CD4-positive, alpha-beta T cell treated with Interleukin-17A for 4 hours (primary cell): Measurements from ENCODE around the gene CCT7.
"Not testable (repeated sequence)": the region's sequence is repeated elsewhere in the genome, so short reads cannot be mapped to it uniquely, and the experiment has no call there.

Source experiments
- DNase-seq: peaks from one replicate; pipeline ENCODE4 v3.0.0-alpha.2; 2020; ENCODE audit warnings: mixed read lengths

The CCT7 gene

GRCh38 chr2:73233932-73234832 is at the start of gene CCT7:
Gene CCT7 (plus strand): TSS chr2:73234308. CDS start chr2:73234379, 71 bp downstream.
- peak; percentile 86 for DNase-seq

- no peak for DNase-seq
Observed at GRCh38 chr2:73185965-73186364, 48.1 kb upstream of the CCT7 start.

GRCh38 chr2:73187549-73187948 is 46.6 kb upstream of the CCT7 start:
- DNase-seq, result no peak

- DNase-seq, result no peak
Observed at GRCh38 chr2:73197579-73197978, 36.5 kb upstream of the CCT7 start.

GRCh38 chr2:73200281-73200680 is 33.8 kb upstream of the CCT7 start:
- not testable (repeated sequence) for DNase-seq

- DNase-seq, result no peak
Observed at GRCh38 chr2:73202156-73203054, 31.7 kb upstream of the CCT7 start, which contains the start of gene NOTO. Gene NOTO (plus strand): TSS chr2:73202574. CDS start chr2:73202667, 93 bp downstream.

GRCh38 chr2:73203055-73203681 is 30.9 kb upstream of the CCT7 start:
- peak; percentile 4 for DNase-seq

GRCh38 chr2:73205611-73206010 is 28.5 kb upstream of the CCT7 start:
- DNase-seq, result no peak

GRCh38 chr2:73208258-73208657 is 25.9 kb upstream of the CCT7 start:
- DNase-seq, result no peak

GRCh38 chr2:73210019-73210418 is 24.1 kb upstream of the CCT7 start:
- DNase-seq, result no peak

- DNase-seq, result no peak
Observed at GRCh38 chr2:73210696-73211095, 23.4 kb upstream of the CCT7 start.

- DNase-seq, result no peak
Observed at GRCh38 chr2:73212098-73212447, 22.0 kb upstream of the CCT7 start.

GRCh38 chr2:73212448-73213176 is 21.5 kb upstream of the CCT7 start:
- peak; percentile 81 for DNase-seq

GRCh38 chr2:73214120-73215035 is 19.7 kb upstream of the CCT7 start, which contains the start of gene SMYD5:
Gene SMYD5 (plus strand): TSS chr2:73214245. CDS start chr2:73214267, 22 bp downstream.
- DNase-seq, result peak; percentile 96

GRCh38 chr2:73215254-73215653 is 18.9 kb upstream of the CCT7 start:
- DNase-seq, result no peak

- no peak for DNase-seq
Observed at GRCh38 chr2:73217160-73217559, 16.9 kb upstream of the CCT7 start.

GRCh38 chr2:73217826-73218225 is 16.3 kb upstream of the CCT7 start:
- DNase-seq, result no peak

- DNase-seq, result no peak
Observed at GRCh38 chr2:73218298-73218697, 15.8 kb upstream of the CCT7 start.

GRCh38 chr2:73223821-73224220 is 10.3 kb upstream of the CCT7 start:
- no peak for DNase-seq

GRCh38 chr2:73225513-73226360 is 8.4 kb upstream of the CCT7 start:
- DNase-seq, result no peak
